HG03060 (cell line): Measurements from ENCODE around the gene RAB11FIP4.

Experiments
- ATAC-seq: cut with Tn5 transposase; IDR thresholded peaks from one replicate; pipeline ENCODE4 v1.9.1; 2021; ENCODE audit warnings: low read depth, moderate number of reproducible peaks; ENCODE audit not compliant: unreplicated experiment

RAB11FIP4 gene

DNA sequence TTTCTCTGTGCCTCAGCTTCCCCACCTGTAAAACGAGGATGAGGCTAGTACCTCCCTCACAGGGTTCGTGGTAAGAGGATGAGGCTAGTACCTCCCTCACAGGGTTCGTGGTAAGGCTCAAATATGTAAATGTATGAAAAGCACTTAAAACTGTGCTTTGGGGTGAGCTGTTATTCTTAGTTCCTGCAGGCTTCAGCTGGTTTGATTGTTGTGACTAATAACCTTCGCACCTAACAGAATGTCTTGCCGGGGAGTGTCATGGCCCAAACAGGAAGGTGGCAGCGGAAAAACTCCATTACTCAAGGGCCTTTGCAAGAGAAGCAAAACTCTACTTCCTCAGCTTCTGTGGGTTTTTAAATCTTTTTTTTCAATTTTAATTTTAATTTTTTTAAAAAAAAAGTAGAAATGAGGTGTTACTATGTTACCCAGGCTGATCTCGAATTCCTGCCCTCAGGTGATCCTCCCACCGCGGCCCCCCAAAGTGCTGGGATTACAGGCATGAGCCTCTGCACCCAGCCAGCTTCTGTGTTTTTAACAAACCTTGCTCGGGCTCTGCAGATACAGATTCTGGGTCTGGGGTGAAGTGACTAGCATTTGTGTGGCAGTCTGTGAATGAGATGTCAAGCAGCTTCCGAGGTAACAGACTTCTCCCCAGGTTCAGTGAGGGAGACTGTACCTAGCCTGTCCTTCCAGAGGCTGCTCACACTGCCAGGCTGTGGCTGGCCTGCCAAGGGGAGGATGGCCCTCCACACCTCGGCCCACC, 103.0 kb downstream of the RAB11FIP4 start:
- ATAC-seq: no peak

DNA sequence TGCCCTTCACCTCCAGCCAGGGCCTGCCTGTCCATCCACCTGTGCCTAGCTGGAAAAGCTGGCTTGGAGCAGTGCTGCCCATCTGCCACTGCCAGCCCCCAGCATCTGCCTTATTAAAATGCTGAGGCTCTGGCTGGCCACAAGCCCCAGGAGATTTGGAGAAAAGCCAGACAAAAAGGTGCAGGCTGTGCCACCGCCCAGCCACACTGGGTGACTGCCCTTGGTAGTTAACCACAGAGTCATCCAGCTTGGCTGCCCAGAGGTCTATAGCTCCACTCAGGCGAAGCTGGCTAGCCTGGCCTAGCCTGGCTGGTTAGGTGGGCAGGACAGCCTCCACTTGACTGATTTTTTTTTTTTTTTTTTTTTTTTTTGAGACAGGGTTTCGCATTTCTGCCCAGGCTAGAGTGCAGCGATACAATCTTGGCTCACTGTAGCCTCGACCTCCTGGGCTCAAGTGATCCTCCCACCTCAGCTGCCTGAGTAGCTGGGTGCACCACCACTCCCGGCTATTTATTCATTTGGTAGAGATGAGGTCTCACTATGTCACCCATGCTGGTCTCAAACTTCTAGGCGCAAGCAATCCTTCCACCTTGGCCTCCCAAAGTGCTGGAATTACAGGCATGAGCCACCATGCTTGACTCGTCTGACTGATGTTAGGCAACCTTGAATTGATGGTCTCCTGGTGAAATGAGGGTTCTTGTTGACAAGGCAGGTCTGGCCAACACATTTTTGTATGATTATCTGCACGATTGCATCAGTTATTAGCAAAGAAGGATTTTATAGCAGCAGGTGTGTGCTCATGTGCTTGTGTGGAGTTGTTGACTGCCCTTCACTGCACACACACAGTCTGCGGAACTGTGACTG, 103.8 kb downstream of the RAB11FIP4 start:
- ATAC-seq: no peak

DNA sequence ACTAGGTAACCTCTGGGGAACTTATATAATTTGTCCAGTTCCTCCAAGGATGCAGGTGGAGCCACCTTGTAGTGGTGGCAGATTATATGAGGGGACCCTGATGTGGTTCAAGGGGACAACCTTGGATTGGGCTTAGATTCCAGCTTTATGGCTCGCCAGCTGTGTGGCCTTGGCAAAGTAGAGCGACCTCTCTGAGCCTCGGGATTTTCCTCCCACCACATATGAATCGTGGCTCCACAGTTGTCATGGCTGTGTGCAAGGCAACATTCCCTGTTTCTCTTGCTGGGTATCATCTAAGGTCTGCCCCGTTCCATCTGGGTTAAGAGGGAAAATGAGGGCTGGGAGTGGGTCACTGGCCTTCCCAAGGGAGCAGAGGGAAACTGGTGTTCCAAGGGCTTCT, 104.6 kb downstream of the RAB11FIP4 start:
- ATAC-seq: no peak

DNA sequence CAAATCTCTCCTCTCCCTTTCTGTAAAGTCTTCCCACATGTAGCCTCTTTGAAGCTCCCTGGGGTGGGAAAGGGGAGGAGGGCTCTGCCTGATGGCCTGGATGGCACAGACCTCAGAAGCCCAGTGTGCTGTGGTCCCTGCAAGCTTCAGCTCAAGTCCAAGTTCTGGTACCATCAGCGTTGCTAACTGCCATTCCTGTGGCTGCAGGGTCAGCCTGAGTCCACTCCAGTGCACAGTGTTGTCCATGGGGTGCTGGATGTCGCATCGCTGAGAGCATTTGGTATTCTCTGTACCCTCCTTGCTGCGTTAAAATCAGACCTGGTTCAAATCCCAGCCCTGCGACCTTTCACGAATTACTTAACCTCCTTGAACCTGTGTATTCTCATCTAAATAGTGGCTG, 105.1 kb downstream of the RAB11FIP4 start:
- ATAC-seq: no peak

DNA sequence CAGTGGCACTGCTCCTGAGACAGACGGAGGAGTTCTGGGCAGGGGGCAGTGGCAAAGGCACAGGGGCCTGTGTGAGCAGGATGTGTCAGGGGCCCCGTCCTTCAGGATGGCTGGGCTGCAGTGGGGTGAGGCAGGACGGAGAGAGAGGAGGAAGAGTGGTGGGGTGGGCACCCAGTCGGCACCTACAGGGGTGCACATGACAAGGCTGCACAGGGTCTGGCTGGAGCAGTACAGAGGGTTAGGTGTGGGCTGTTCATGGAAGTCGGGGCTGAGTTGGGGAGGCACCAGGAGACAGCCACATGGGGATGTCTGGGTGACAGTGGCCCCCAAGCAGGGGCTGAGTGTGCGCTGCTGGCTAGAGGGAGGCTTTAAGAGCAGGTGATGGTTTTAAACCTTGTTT, 106.0 kb downstream of the RAB11FIP4 start:
- no peak for ATAC-seq

DNA sequence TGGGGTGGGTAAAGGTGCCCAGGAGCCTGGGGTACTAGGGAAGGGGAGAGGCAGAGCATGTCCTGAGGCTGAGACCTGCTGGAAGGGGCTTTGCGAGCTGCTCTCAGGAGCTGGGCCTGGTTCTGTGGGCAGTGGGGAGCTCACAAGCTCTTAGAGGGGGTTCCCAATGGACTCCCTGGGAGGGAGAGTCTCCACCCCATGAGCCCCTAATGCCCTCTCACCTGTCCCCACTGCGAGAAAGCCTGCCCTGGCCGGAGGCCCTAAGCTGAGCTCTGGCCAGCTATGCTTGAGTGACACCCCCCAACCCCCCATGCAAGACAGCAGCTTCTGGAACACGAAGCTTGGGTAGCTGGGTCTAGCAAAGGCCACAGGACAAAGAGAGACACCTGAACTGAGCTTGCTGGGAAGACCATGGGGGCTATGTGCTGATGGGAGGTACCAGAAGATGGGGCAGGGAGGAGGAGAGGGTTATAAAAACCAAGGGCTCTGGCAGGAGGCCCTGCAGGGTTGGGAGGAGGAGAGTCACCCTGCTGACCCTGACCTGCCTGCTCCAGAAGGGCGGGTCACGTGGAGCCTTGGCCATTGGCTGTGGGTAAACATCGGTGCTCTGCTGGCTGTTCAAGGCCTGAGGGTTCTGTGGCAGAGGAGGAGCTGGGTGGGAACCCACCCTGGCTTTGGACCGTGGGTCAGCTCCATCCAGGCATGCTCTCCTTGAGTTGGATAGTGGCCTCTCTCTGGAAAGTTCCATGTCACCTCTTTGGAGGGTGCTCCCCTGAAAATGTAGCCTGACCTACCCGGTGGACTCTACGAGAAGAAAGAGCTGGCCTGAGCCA, 106.7 kb downstream of the RAB11FIP4 start:
- ATAC-seq: no peak

DNA sequence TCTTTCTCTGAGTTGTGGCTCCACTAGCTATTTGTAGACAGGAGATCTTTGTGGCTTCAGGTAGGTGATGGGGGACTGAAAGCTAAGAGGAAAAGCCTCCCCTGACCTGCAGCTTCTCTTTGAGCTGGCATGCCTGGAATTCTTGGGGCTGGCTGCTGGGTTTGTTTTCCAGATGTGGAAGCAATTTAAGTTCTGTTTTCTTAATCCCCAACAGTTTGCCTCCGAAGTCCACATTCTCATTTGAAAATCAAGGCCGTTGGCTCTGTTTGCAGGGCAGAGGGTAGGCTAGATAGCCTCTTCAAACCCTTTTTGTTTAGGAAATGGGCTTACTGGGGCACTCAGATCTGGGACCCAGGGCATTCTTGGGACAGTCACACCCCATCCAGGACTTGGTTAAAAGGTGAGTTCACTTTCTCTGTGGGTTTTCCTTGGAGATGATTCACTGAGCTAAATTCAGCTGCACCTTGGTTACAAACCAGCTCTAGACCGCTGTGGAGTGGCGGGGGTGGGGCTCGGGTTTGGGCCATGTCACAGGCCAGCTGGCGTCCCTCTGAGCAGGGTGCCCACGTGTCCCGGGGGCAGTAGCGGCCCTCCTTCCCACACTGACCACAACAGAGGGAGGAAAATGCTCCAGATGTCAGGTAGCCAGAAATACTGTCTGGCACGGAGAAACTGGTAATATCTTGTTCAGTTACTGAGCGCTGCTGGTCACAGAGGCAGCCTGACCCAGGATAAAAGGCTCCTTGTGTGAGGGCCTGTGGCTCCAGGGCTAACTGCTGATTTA, 108.5 kb downstream of the RAB11FIP4 start:
- ATAC-seq: no peak

DNA sequence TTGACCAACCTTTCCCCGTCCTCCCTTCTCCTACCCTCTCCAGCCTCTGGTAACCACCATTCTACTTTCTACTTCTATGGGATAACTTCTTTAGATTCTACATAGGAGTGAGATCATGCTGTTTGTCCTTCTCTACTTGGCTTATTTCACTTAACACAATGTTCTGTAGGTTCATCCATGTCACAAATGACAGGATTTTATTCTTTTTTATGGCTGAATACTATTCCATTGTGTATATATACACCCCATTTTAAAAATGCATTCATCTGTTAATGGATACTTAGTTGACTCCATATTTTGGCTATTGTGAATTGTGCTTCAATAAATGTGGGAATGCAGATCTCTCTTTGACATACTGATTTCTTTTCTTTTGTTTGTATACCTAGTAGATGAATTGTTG, 115.0 kb downstream of the RAB11FIP4 start:
- ATAC-seq: no peak

DNA sequence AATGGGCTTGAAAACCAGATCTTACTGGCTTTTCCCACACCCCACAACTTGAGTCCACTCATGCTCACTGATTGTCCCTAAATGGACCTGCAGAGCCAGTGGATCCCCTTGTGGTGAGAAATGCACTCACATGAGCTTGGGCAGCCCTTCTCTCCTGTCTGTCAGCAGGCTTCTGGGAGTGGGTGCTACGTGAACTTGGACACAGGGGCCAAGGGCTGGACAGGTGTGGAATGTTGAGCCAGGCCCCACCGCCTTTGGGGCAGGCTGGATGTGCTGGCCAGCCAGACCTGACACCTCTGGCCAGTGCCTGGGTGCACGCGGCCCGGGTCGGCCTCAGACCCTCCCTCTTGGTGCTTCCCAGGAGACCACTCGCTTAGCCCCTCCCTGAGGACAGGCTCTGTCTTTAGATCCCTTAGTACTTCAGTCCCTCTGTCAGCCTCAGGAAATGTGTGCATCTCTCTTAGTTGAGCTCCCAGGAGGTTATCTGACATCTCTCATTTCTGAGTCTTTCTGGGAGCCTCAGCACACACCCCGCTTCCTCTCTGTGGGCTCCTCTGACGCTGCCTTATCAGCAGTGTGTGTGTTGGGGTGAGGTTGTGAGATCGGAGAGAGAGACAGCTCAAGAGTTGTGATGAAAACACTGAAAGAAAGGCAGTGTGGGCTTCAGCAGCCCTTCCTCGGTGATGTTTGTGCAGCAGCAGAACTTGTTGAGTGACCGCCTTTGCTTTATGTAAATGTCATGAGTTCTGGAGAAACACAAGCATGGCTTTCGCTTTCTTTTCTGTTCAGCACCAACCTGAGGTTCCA, 117.0 kb downstream of the RAB11FIP4 start:
- no peak for ATAC-seq

DNA sequence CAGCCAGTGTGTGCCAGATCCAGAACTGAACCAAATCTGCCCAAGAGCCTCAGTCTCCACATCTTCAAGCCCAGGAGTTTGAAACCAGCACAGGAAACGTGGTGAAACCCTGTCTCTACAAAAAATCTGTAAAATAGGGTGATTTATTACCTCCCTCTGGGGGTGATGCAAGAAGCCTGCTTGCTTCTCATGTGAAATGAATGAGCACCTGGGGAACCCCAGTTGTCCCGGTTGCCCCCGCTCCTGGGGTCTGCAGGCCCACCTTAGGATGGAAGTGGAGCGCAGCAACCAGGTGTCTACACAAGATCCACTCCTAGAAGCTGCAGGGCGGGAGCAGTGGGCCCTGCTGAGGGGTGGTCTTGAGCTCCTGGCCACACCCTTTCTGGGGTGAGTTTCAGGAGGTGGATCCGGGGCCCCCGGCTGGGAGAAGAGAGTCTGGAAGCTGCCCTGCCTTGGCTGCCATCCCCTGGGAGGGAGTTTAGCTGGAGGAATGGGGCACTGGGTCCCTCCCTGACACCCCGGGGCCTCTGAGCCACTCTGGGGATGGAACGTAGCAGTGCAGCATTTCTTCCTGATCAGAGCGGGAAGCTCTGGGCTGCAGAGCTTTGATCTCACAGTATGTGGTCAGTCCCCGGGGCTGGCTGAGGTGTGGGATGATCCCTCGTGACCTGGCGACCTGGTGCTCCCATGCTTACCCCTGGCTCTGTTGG, 117.8 kb downstream of the RAB11FIP4 start:
- ATAC-seq: no peak

DNA sequence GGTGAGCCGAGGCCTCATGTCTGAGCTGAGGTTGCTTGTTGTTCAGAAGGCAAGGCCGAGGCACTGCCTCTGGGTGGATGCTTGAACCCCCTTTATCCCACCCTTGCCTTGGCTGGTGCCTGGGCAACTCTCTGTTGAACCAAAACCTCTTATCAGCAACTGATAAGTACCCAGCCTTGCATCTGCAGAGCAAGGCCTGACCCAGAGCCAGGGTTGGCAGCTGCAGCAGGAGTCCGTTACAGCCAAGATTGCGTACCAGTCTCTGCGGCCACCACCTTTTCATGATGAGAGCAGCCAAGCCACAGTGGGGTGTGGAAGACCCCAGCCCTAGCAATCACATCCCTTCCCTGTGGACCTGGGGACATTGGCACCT, 118.3 kb downstream of the RAB11FIP4 start:
- ATAC-seq: no peak

DNA sequence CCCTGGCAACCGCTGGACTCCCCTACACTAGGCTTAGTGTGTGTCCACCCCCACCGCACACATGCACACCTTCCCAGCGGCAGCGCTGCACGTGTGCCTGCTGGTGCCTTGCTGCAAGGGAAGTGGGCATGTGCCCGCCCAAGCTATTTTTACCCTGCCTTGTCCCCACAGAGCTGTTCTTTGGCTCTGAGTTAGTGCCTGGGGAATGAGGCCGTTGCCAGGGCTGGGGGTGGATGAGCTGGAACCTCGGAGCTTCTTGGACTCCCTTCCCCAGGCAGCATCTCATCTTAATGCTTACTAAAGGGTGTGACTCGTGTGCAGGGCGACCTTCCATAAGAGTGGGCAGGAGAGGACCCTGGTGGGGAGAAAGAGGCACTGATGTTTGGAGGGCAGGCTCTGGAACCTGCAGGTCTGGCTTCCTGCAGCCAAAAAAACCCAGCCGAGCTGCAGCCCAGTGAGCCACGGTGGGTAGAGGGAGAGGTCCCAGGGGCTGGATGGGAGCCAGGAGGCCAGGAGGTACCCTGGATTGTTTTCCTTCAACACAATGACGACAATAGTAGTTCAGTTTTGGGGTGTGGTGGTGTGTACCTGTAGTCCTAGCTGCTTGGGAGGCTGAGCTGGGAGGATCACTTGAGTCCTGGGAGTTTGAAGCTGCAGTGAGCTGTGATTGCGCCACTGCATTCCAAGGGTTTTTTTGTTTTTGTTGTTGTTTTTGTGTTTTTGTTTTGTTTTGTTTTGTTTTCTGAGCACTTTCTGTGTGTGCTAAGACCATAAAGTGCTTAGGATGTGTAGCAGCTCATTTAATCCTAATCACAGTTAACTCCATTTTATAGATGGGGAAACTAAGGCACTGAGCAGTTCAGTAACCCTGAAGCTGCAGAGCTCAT, 119.1 kb downstream of the RAB11FIP4 start:
- no peak for ATAC-seq

DNA sequence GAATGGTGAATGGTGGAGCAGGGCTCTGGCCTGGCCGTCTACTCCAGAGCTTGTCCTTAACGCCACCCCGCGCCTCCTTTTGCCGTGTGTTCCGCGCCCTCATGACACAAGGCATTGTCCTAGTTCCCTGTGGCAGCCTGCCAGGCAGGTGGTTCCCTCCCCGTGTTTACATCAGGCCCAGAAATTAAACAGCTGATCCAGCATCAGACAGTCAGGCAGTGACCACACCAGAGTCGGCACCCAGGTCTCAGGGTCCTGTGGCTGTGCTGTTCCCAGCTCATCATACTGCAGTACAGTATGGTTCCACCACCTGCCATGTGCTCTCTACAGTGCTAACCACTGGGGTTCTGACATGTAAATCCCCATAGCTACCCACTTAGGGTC, 119.7 kb downstream of the RAB11FIP4 start:
- ATAC-seq: no peak

DNA sequence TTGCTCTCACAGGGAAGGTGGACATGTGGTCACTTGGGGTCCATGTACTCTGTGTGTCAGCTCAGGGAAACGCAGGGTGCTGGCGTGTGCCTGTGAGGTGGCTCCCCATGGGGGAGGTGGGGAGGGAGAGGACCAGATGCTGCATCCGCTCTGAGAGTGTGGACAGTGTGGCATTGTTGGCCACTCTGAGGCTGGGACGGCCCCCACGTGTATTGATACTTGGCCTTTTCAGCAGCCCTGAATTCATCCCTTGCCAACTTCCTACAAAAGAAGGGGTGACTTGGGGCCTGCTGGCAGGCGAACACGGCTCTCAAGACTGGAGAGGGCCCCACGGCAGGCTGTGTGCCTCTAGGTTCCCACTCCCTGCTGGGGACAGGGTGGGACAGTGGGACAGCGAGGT, 120.1 kb downstream of the RAB11FIP4 start:
- ATAC-seq: no peak

DNA sequence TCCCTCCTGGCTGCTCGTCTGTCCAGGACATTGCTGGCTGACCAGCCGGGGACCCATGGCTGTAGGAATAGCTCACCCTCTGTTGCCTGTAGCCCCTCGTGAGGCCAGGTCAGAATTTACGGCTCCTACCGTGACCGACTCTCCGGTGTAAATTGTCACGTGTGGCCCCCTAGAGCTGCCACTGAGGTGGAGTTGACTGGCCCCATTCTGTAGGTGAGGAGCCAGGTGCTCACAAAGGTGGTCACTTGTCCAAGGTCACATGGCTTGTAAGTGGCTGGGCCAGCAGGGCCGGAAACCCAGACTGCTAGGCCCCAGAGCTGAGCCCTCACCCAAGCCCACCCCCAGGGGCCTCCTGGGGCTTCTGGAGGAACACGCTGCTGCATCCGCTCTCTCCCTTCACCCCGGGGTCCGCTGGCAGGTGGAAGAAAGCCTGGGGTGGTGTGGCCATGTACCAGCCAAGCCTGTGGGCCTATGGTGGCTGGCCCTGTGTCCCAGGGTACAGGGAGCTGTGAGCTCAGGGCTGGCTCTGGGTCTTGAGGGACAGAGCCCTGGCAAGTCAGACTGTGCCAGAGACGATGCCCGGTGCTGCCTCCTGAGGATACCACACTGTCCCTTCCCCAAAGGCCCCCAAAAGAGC, 120.7 kb downstream of the RAB11FIP4 start:
- ATAC-seq: no peak

DNA sequence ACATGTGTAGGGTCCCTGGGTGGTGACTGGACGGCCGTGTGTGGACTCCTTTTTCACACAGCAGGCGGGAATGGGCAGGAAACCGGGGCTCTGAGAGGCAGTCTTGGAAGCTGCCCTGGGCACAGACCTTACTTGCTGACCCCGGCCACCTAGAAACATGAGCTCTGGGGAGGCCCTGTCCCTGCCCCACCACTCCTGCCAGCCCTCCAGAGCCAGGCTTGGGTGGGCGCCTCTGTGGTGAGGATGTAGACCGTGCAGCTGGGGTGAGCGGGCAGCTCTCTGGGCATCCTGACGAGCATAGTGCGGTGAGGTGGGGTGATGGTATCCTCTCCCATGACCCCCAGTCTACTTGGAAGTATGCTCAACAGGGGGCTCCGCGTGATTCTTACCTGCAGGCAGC, 121.3 kb downstream of the RAB11FIP4 start:
- ATAC-seq: no peak

DNA sequence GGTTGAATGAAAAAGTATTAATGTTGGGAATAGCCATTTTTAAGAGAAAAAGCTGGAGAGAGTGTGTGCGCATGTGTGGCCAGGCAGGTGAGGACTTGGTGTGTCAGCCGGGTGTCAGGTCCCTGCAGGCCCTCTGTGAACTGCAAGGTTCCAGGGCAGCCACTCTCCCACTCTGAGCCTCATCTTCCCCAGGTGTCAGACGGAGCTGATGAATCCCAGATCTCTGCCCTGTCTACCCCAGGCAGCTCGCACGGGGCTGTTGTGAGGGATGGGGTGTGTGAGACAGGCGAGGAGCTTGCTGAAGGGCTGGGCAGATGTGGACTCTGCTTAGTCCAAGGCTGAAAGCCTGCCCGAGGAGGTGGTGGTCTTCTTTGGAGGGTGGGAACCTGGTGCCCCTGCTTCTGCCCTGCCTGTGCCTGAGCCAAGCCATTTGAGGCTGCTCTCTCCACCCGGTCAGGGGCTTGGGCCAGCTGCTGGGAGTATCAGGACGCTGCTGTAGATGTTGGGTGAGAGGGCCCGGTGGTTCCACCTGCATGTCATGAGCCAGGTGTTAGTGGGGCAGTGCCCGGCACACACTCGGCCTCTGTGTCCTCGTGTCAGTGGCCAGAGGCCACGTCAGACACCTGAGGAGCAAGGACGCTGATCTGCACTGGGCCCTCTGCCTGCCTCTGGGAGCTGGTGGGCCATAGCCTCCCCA, 122.4 kb downstream of the RAB11FIP4 start:
- ATAC-seq: no peak
